PFSK-1 (cell line): Measurements from ENCODE around the gene DCAF8.

Source experiments
- SIN3A ChIP-seq: IDR thresholded peaks from 2 replicates; pipeline ENCODE4 v1.6.1; 2012; ENCODE audit warnings: mild to moderate bottlenecking, low read length, moderate library complexity, borderline replicate concordance; ENCODE audit not compliant: insufficient read depth
- TAF1 ChIP-seq: IDR thresholded peaks from 2 replicates; pipeline ENCODE4 v1.6.1; 2012; ENCODE audit warnings: low read length, control low read depth, borderline replicate concordance; ENCODE audit not compliant: insufficient read depth

GRCh38 chr1:160238408-160238807, 23.9 kb downstream of the DCAF8 start:
- TF ChIP-seq SIN3A, result no peak
- no peak for TF ChIP-seq TAF1
